ENCODE measurements around the gene DNAH1.

GRCh38 chr3:52405066-52405465 is 88.9 kb downstream of the DNAH1 start:
- TF ChIP-seq EZH2phosphoT487 (IDR thresholded peaks at IDR 0.05; ENCODE audit: insufficient read depth, low read depth) (no peak), EZH2 (IDR thresholded peaks at IDR 0.05; ENCODE audit: insufficient read depth, poor library complexity, severe bottlenecking) (no peak)
